Activated CD4-positive, alpha-beta T cell treated with anti-CD3 and anti-CD28 coated beads, Interleukin-2, amount 50 U/mL, for 24 hours (primary cell): ENCODE data around the gene ANKRD33B.
"Not testable (repeated sequence)": the region's sequence is repeated elsewhere in the genome, so short reads cannot be mapped to it uniquely, and the experiment has no call there.

Source experiments
- DNase-seq, 2 donors: peaks; one replicate each; pipeline ENCODE4 v3.0.0-alpha.2; 2020; ENCODE audit warnings: low read depth in 1 of 2, low spot score in 1 of 2

The ANKRD33B gene

DNA sequence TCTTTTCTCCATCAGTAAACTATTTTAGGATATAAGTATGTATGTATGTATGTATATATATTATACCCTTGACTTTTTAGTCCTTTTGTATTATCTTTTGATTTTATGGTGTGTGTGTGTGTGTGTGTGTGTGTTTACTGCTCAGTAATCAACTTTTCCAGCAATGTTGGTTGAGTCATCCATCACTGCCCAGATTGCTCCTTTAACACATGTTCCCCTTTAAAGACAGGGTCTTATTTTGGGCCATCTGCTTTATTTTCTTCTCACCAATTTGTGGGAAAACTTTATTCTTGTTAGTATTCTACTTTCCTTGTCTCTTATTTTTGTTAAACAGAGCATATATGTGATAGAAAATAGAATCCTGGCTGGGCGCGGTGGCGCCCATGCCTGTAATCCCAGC, 28.1 kb downstream of the ANKRD33B start:
- no peak for DNase-seq

DNA sequence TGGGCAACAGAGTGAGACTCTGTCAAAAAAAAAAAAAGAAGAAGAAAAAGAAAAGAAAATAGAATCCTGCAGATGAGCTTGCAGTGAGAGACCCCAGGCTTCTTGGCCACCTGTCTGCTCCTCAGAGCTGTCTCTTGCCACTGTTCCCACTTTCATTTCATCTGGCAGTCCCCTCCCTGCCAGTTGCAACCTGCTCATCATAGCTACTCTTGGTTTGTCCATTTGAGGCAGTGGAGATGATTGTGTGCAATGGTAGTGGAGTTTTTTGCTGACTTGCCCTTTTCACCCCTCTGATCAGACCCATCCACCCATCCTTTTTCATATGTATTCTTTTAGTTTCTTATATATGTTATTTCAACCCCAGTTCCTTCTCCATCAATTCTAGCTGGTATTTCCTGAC, 28.7 kb downstream of the ANKRD33B start:
- DNase-seq: no peak

DNA sequence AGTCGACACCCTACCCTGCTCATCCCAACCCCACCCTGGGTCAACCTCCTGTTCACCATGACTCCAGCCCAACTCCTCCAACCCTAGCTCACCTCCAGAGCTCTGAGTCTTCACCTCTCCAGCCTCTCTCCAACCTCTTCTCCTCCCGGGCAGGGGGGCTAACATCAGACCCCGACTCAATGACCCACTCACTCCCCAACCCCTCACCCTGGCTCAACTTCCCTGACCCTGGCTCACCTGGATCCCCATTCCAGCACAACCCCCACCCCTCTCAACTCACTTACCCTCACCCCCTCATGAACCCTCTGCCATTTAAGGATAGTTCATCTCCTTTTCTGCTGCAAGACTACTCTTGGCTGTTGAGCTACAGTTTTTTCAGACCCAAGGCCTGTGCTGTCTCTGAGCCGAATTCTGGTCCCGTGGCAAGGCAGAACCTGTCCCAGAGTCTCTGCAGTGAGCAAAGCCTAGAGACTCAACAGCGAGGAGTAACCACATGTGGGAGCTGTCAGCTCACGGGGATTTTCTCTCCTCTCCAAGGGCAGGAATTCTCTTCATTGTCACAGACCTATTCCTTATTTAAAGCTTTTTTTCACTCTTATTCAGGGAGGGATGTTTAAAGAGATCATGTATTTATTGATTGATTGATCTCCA, 29.8 kb downstream of the ANKRD33B start:
- no peak for DNase-seq

GRCh38 chr5:10594591-10595210, 30.8 kb downstream of the ANKRD33B start:
- DNase-seq: no peak

DNA sequence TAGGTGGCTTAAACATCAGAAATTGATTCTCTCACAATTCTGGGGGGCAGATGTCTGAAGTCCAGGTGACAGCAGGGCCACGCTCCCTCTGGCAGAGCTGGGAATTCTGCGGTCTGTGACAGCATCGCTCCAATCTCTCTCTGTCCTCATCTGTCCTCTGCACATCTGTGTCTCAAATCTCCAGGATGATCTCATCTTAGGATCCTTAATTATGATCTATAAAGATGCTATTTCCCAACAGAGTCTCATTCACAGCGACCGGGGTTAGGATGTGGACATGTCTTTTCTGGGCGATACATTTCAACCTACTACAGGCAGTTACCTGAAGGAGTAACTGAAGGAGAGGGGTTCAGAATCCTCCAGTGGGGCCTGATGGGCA, 31.4 kb downstream of the ANKRD33B start:
- no peak for DNase-seq

GRCh38 chr5:10595672-10596309, 31.9 kb downstream of the ANKRD33B start:
- DNase-seq: peak in 1 of 2 donors; percentile 52

DNA sequence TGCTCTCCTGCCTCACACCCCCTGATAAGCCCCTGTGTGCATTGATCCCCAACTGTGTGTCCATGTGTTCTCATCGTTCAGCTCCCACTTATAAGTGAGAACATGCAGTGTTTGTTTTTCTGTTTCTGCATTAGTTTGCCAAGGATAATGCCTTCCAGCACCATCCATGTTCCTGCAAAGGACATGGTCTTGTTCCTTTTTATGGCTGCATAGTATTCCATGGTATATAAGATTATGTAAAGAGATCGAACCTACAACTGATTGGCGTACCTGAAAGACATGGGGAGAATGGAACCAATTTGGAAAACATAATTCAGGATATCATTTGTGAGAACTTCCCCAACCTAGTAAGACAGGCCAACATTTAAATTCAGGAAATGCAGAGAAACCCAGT, 32.4 kb downstream of the ANKRD33B start:
- DNase-seq: no peak

DNA sequence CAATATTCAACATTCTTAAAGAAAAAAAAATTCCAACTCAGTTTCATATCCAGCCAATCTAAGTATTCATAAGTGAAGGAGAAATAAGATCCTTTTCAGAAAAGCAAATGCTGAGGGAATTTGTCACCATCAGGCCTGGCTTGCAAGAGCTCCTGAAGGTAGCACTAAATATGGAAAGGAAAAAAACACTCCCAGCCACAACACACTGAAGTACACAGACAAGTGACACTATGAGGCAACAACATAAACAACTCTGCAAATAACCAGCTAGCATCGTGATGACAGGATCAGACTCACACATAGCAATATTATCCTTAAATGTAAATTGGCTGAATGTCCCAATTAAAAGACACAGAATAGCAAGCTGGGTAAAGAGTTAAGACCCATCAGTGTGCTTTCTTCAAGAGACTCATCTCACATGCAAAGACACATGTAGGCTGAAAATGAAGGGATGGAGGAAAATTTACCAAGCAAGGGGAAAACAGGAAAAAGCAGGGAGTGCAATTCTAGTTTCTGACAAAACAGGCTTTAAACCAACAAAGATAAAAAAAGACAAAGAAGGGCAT, 33.1 kb downstream of the ANKRD33B start:
- no peak for DNase-seq

- no peak for DNase-seq
These were observed 35.2 kb downstream of the ANKRD33B start for GRCh38 chr5:10599113-10599512.

- DNase-seq: no peak
These were observed 36.0 kb downstream of the ANKRD33B start for GRCh38 chr5:10599862-10600284.

DNA sequence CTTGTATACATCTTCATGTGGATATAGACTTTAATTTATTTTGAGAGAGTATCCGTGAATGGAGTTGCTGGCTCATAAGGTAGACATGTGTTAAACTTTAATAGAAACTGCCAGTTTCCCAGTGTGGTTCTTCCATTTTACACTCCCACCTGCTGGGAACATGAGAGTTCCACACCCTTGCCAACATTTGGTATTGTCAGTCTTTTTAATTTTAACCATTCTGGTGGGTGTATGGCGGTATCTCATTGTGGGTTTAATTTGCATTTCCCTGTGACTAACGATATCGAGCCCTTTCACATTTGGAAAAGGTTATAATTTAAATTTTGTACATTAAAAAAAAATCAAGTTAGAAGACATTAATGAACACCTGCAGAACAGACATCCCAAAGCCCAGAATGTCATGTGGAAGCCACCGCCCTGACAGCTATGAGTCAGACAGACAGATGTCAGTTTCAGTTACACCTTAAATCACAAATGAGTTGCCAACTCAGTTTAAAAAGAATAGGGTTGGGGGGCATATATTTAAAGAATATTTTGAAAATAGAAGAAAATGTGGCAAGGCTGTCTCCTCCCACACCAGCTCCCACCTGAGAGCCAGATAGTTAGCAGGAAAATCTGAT, 36.9 kb downstream of the ANKRD33B start:
- DNase-seq: peak in 1 of 2 donors; percentile 42

DNA sequence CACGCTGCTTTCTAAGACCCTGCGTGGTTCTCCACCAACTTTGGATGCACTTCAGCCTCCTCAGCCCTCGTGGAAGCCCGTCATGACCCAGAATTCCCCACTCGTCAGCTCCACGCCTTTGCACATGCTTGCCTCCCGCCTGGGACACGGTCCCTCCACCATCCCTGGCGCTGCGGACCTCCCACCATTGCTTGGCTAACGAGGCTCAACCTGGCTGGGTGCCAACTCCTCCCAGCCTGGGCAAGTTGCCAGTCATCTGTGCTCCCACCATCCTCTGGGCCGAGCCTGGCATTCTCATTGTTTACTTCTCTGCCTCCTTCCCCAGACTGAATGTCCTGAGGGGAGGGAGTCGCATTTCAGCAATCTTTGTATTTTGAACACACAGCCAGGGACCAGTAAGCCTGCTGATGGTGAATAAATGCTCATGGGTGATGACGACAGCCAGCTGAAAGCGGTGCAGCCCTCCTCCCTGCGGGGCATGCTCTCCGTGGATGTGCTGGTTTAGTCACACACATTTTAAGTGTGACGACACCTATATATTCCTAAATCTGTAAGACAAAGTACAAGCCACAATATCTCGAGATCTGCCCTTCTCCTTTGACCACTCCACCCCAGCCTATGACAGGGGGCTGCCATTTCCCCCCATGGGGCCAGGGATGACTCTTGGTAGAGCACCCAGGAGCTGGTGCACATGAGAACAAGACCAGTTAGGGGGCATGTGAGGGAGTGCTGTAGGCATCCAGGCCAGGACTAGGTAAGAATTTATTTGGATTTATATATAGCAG, 37.6 kb downstream of the ANKRD33B start:
- no peak for DNase-seq

DNA sequence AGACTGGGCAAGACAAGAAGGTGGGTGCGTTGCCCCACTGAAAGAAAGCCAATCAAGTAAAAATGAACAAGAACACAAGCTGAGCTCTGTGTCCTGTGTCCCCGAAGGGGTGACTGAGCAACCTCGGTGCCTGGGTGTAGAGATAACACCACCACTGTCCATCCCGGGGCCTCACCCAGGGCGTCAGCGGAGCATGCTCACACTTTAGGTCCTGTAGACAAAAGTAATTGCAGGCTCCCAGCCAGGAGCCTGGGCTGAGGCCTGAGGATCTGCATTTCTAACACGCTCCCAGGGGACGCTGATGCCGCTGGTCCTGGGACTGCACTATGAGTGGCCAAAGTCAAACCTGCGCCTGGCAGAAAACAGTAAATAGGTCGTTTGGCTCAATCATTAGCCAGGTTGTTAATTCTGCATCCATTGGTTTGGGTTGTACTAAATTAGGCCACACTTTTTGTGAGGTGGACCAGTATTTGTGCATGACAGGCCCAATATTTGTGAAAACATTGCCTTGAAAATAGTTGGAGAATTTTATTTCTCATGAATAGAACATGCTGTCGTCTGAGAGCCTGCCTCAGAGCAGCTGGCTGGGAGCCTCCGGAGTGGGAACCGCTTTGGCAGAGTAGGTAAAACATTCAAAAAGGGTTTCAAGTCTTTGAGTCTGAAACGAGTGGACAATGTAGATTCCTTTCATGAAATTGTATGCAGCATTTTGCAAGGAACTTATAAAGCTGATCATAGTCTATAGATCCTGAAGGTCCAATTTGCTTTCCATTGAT, 38.3 kb downstream of the ANKRD33B start:
- no peak for DNase-seq

- no peak for DNase-seq
These were observed 41.1 kb downstream of the ANKRD33B start for GRCh38 chr5:10604975-10605374.

- not testable (repeated sequence) for DNase-seq
These were observed 42.8 kb downstream of the ANKRD33B start for GRCh38 chr5:10606632-10607022.

DNA sequence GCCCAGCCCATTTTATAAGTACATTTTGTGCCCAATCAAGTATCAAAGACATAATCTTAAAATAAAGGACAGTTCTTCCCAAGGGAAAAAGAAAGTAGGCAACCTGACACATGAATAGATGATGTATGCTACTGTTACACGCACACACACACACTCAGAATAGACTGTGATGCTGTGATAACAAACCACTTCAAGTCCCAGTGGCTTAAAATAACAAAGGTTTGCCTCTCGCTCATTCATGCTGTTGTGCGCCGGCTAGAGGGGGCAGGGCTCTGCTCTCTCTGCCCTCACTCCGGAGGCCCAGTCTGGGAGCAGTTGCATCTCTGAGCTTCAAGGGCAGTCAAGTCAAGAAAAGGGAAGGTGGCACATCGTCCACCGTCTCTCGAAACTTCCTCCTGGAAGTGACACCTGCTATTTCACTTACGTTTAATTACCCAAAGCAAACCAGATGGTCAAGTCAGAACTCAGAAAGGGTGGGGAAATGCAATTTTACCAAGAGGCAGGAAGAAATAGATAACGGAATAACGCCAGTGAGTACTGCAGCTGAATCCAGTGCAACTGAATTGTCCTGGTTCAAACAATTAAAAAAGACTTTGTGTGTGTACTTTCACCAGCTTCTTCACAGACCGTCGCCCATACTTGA, 43.3 kb downstream of the ANKRD33B start:
- no peak for DNase-seq

- DNase-seq: no peak
These were observed 43.8 kb downstream of the ANKRD33B start for GRCh38 chr5:10607666-10608073.

DNA sequence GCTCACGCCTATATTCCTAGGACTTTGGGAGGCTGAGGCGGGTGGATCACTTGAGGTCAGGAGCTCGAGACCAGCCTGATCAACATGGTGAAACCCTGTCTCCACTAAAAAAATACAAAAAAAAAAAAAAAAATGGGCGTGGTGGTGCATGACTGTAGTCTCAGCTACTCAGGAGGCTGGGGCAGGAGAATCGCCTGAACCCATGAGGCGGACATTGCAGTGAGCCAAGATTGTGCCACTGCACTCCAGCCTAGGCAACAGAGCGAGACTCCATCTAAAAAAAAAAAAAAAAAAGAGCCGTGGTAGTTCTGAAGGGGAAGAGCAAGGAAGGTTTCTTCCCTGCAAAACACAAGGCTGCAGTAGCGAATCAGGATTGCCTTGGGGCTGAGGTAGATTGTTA, 44.2 kb downstream of the ANKRD33B start:
- DNase-seq: not testable (repeated sequence)

DNA sequence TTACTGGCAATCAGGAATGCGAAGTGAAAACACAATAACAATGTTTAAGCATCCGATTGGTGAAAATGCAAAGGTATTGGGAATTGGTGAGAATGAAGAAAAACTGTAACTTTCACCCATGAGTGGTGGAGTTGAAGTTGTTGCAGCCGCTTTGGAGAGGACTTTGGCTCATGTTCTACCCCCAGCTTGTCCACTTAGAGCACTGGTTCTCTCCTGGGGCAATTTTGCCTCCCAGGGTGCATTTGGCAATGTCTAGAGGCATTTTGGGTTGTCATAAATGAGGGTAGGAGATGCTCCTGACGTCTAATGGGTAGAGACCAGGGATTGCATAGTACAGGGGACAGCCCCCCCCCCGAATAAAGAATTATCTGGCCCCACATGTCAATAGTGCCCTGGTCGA, 46.2 kb downstream of the ANKRD33B start:
- no peak for DNase-seq

DNA sequence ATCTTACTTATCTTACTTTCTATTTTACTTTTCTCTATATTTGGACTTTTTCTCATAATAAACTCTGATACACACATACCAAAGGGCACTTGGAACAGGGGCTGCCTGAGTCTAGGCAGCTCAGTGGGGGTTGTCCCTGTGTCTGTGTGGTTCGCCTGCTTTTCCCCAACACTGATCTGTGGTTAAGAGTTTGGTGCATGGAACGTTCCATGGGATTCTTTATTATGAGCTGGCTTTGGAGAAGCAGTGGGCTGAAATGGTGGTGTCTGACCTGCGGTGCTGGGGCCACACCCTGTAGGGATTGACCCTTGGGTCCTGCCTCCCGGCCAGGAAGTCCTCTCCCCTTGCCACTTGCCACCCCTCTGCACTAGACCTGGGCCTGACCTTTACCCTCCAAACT, 47.4 kb downstream of the ANKRD33B start:
- no peak for DNase-seq
